Neural crest cell (in vitro differentiated cells): ENCODE measurements around the gene FAM193B. TPM values are rescaled to one million over a fixed set of nuclear protein-coding genes. Genes with fewer than 3 reads are reported as not detected.
A peak's percentile ranks its signal among the peaks of the same experiment; 100 is the strongest.

Source experiments
- DNase-seq: peaks from one replicate; pipeline ENCODE4 v3.0.0; 2021; ENCODE audit warnings: low read depth, mixed read lengths, low spot score
- H3K27ac Mint-ChIP-seq: one replicate; pipeline ENCODE4 v1.8.0; 2021; ENCODE audit warnings: mild to moderate bottlenecking, mixed read lengths; ENCODE audit not compliant: unreplicated experiment
- H3K27me3 Mint-ChIP-seq: 2 replicates; pipeline ENCODE4 v1.8.0; 2021; ENCODE audit warnings: low read depth, mild to moderate bottlenecking, mixed read lengths
- H3K36me3 Mint-ChIP-seq: 2 replicates; pipeline ENCODE4 v1.8.0; 2021; ENCODE audit warnings: low read depth, mild to moderate bottlenecking, mixed read lengths
- H3K4me1 Mint-ChIP-seq: 2 replicates; pipeline ENCODE4 v1.8.0; 2021; ENCODE audit warnings: mixed read lengths
- H3K4me3 Mint-ChIP-seq: one replicate; pipeline ENCODE4 v1.8.0; 2021; ENCODE audit warnings: mild to moderate bottlenecking, mixed read lengths
- H3K9me3 Mint-ChIP-seq: 2 replicates; pipeline ENCODE4 v1.8.0; 2021; ENCODE audit warnings: mixed read lengths
- CTCF ChIP-seq: fragments of 200-600 bp; sonication (generic); conservative IDR thresholded peaks from 2 replicates; pipeline ENCODE4 v1.5.0; 2021; ENCODE audit warnings: antibody characterized with exemption, mild to moderate bottlenecking
- total RNA-seq: library from RNA; stranded (reverse); gene quantifications from 2 replicates; pipeline ENCODE4 v1.2.1, GENCODE V29; 2021

FAM193B gene
- total RNA-seq, 1 donor from 2014 or later: 96.3 TPM

- H3K9me3 Mint-ChIP-seq: no peaks in the 10 kb centered on the region
- peaks cover 8% of the 10 kb centered on the region for H3K36me3 Mint-ChIP-seq
- no peak within 1 kb of the TSS for H3K4me3 Mint-ChIP-seq
- no peak for TF ChIP-seq CTCF
- peak within 1 kb of the TSS; percentile 67 for H3K27ac Mint-ChIP-seq
- DNase-seq: no peak
- H3K27me3 Mint-ChIP-seq: no peaks in the 10 kb centered on the region
- H3K4me1 Mint-ChIP-seq: peaks cover 7% of the 10 kb centered on the region
These were observed 44.9 kb downstream of the FAM193B start, which contains the start of gene DOK3 for GRCh38 chr5:177509381-177509951. Gene DOK3 (minus strand): TSS chr5:177509826. CDS start chr5:177509540, 286 bp downstream.

DNA sequence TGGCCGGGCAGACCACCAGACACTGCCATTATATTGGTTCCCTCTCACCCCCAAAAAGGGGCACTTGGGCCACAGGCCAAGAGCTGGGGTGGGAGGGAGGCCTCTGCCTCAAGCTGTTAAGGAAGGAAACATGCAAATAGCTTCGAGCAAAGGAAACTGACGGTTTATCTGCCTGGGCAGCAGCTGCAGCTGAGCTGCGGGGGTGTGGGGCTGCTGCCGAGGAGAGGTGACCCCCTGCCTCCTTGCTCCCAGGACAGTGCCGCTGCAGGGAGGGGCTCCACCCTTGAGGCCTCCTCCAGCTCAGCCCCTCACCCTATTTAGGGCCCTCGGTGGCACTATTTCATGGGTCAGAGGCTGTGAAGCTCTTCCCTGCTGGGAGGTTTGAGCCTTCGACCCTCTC is 45.5 kb downstream of the FAM193B start:
- Mint-ChIP-seq H3K36me3 (peaks cover 8% of the 10 kb centered on the region), H3K4me3 (no peak overlapping the region), H3K4me1 (peaks cover 7% of the 10 kb centered on the region), H3K9me3 (no peaks in the 10 kb centered on the region), H3K27ac (no peak overlapping the region), H3K27me3 (no peaks in the 10 kb centered on the region)
- DNase-seq: no peak
- no peak for TF ChIP-seq CTCF

DNA sequence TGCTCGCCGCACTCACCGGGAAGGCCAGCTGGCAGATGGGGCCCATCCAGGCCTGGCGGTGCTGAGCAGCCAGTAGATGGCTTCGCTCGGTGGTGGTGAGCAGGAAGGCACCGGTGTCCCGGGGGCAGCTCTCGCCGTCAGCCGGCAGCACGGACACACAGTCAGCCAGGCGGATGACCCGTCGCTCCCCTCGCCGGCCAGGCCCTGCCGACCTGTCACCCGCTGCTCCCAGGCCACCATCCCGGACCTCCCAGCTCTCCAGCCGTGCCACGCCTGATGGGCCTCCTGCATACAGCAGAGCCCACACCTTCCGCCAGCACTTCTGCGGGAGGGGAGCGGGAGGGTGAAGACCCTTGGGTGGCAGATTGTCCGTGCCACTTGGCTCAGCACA is 46.1 kb downstream of the FAM193B start:
- no peaks in the 10 kb centered on the region for H3K27me3 Mint-ChIP-seq
- no peak overlapping the region for H3K4me3 Mint-ChIP-seq
- no peak overlapping the region for H3K27ac Mint-ChIP-seq
- peaks cover 7% of the 10 kb centered on the region for H3K4me1 Mint-ChIP-seq
- TF ChIP-seq CTCF: no peak
- no peak for DNase-seq
- H3K36me3 Mint-ChIP-seq: peaks cover 8% of the 10 kb centered on the region
- H3K9me3 Mint-ChIP-seq: no peaks in the 10 kb centered on the region

DNA sequence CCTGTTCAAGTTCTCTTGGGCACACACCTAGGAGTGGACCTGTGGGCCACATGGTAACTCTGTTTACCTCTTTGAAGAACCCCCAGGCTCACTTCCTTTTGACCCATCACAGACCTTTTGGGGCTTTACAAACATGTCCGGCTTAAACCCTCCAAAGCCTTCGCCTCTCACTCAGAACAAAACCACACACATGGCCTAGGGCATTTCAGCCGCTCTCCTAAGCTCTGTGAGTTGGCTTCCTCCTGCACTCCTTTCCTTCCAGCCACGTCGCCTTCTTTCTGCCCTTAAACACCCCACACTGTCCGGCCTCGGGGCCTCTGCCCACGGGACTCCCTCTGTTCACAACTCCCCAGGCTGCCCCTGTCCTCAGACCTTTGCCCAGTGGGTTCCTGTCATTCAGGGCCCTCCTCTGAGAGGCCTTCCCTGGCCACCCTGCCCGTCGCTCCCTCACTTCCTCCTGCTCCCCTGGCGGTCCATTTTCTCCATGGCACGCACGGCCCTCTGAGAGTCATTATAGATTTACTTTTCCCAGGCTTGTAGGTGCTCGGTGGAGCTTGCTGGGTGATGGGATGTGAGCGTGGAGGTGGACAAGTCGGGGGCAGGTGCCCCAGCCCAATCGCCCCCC is 46.7 kb downstream of the FAM193B start:
- Mint-ChIP-seq H3K27ac (no peak overlapping the region), H3K9me3 (no peaks in the 10 kb centered on the region), H3K4me1 (peaks cover 7% of the 10 kb centered on the region), H3K4me3 (peak overlapping the region; percentile 35), H3K36me3 (peaks cover 8% of the 10 kb centered on the region), H3K27me3 (no peaks in the 10 kb centered on the region)
- TF ChIP-seq CTCF: no peak
- DNase-seq: no peak

- Mint-ChIP-seq H3K27ac (peak overlapping the region; percentile 4), H3K4me1 (peaks cover 10% of the 10 kb centered on the region)
These were observed 47.2 kb downstream of the FAM193B start for GRCh38 chr5:177507165-177507564.

More at GRCh38 chr5:177507165-177507564, 47.2 kb downstream of the FAM193B start:
- peak; percentile 43 for TF ChIP-seq CTCF
- no peaks in the 10 kb centered on the region for H3K27me3 Mint-ChIP-seq
- no peak for DNase-seq
- H3K4me3 Mint-ChIP-seq: peak overlapping the region; percentile 35
- peaks cover 8% of the 10 kb centered on the region for H3K36me3 Mint-ChIP-seq
- no peaks in the 10 kb centered on the region for H3K9me3 Mint-ChIP-seq
